ENCODE results near the gene TFPI. TPM values are rescaled to one million over a fixed set of nuclear protein-coding genes. Genes with fewer than 3 reads are reported as not detected.

Gene TFPI
- total and polyA plus RNA-seq, 2 donors (not counting 1 experiment from before 2014, with no cell fraction given) = not detected

DNA sequence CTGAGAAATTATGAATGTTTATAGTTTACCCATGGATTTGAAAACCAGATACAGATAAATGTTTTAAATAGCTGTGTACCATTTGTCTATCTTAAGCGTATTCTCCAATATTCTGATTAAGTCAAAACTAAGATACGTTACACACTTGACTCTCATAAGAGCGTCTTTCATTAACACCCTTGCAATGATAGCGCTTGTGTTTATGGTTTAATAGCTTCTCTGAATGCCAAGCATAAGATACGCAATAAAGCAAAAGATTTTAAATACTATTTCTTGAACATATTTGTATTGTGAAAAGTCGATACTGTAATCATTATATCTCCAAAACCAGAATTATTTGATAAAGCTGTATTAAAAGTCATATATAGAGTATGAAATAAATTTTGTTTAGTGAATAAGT lies 109.2 kb downstream of the TFPI start:
- DNase-seq (no peak), ATAC-seq (ENCODE audit: low read depth) (no peak)
- H3K4me2 ChIP-seq (replicated peaks; ENCODE audit: low read depth, low read length, poor library complexity, severe bottlenecking) = no peak overlapping the region
- TF ChIP-seq EZH2 (IDR thresholded peaks at IDR 0.05; ENCODE audit: borderline replicate concordance, insufficient read depth, low read depth, low read length, poor library complexity, severe bottlenecking) = no peak
- CTCF ChIA-PET = no interaction called here
- H2AFZ ChIP-seq (ENCODE audit: insufficient read depth, low read depth, low read length, poor library complexity, severe bottlenecking) = no peak overlapping the region
- no peak overlapping the region for H3K27ac ChIP-seq (ENCODE audit: low read length in 2 of 2)
- intact Hi-C loops (cut with micrococcal nuclease) = no loop called here
- no peak overlapping the region for H3K9ac ChIP-seq (ENCODE audit: low read length)
- H3K4me3 ChIP-seq (ENCODE audit: control extremely low read depth in 1 of 5, extremely low read depth in 1 of 5, insufficient read depth in 1 of 5, low read depth in 2 of 5, low read length in 4 of 5) = no peak overlapping the region
- Mint-ChIP-seq H3K4me3 (no peak overlapping the region), H3K9me3 (ENCODE audit: insufficient read depth) (no peaks in the 10 kb centered on the region), H3K27me3 (no peaks in the 10 kb centered on the region), H3K27ac (no peak overlapping the region), H3K4me1 (peaks cover 4% of the 10 kb centered on the region)
- POLR2A ChIA-PET = no interaction called here
- no CpG with 5 or more reads among the region's 6 CpGs for WGBS (ENCODE audit: insufficient coverage)
- H3K4me1 ChIP-seq (ENCODE audit: control insufficient read depth in 2 of 2, insufficient read depth in 2 of 2, low read length in 2 of 2) = peaks cover 3 to 5% of the 10 kb centered on the region in 2 donors
- H4K20me1 ChIP-seq (ENCODE audit: control insufficient read depth, insufficient read depth, low read length, poor library complexity, severe bottlenecking) = no peaks in the 10 kb centered on the region
- no peaks in the 10 kb centered on the region for H3K9me3 ChIP-seq (ENCODE audit: control extremely low read depth in 1 of 3, control insufficient read depth in 2 of 3, insufficient read depth in 1 of 3, low read length in 2 of 3)
- H3K79me2 ChIP-seq (ENCODE audit: control insufficient read depth, insufficient read depth, low read length) = no peaks in the 10 kb centered on the region
- no peaks in the 10 kb centered on the region for H3K36me3 ChIP-seq (replicated peaks in 1 of 2; ENCODE audit: control extremely low read depth in 1 of 2, control insufficient read depth in 1 of 2, extremely low read depth in 1 of 2, insufficient read depth in 2 of 2, low read length in 1 of 2)
- H3K27me3 ChIP-seq (replicated peaks in 1 of 4; ENCODE audit: control extremely low read depth in 1 of 4, control insufficient read depth in 3 of 4, insufficient read depth in 4 of 4, low read length in 3 of 4) = no peaks in the 10 kb centered on the region

DNA sequence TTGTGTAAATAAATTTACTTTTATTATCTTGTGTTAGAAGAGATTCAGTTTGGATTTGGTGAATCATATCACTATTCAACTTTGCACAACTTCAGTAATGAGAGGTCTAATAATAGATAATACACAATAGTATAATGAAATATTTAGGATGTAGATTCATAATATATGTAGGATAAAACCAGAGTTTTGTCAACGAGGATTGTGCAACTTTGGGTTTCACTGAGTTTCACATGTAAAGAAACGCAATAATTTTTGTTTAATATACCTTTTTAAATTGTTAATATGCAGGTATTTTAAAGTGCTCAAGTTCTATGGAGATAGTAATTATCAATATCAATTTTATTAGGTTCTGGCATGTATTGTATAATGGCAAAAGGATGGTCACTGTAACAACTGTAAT lies 111.5 kb downstream of the TFPI start:
- Mint-ChIP-seq H3K4me1 (no peaks in the 10 kb centered on the region), H3K27me3 (no peaks in the 10 kb centered on the region), H3K4me3 (no peak overlapping the region), H3K9me3 (ENCODE audit: insufficient read depth) (no peaks in the 10 kb centered on the region), H3K27ac (no peak overlapping the region)
- H3K36me3 ChIP-seq (replicated peaks in 1 of 2; ENCODE audit: control extremely low read depth in 1 of 2, control insufficient read depth in 1 of 2, extremely low read depth in 1 of 2, insufficient read depth in 2 of 2, low read length in 1 of 2) = no peaks in the 10 kb centered on the region
- ChIA-PET CTCF (no interaction called here), POLR2A (no interaction called here)
- no peak overlapping the region for H3K4me2 ChIP-seq (replicated peaks; ENCODE audit: low read depth, low read length, poor library complexity, severe bottlenecking)
- no peak for TF ChIP-seq EZH2 (IDR thresholded peaks at IDR 0.05; ENCODE audit: borderline replicate concordance, insufficient read depth, low read depth, low read length, poor library complexity, severe bottlenecking)
- TF ChIP-seq, protein P1, sequence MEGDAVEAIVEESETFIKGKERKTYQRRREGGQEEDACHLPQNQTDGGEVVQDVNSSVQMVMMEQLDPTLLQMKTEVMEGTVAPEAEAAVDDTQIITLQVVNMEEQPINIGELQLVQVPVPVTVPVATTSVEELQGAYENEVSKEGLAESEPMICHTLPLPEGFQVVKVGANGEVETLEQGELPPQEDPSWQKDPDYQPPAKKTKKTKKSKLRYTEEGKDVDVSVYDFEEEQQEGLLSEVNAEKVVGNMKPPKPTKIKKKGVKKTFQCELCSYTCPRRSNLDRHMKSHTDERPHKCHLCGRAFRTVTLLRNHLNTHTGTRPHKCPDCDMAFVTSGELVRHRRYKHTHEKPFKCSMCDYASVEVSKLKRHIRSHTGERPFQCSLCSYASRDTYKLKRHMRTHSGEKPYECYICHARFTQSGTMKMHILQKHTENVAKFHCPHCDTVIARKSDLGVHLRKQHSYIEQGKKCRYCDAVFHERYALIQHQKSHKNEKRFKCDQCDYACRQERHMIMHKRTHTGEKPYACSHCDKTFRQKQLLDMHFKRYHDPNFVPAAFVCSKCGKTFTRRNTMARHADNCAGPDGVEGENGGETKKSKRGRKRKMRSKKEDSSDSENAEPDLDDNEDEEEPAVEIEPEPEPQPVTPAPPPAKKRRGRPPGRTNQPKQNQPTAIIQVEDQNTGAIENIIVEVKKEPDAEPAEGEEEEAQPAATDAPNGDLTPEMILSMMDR (IDR thresholded peaks at IDR 0.05) = no peak
- H3K9me3 ChIP-seq (ENCODE audit: control extremely low read depth in 1 of 3, control insufficient read depth in 2 of 3, insufficient read depth in 1 of 3, low read length in 2 of 3) = no peaks in the 10 kb centered on the region
- no peak for ATAC-seq (ENCODE audit: low read depth)
- WGBS (ENCODE audit: insufficient coverage) = no CpG with 5 or more reads among the region's 2 CpGs
- no peaks in the 10 kb centered on the region for H3K27me3 ChIP-seq (replicated peaks in 1 of 4; ENCODE audit: control extremely low read depth in 1 of 4, control insufficient read depth in 3 of 4, insufficient read depth in 4 of 4, low read length in 3 of 4)
- intact Hi-C loops (cut with micrococcal nuclease) = no loop called here
- no peaks in the 10 kb centered on the region for H4K20me1 ChIP-seq (ENCODE audit: control insufficient read depth, insufficient read depth, low read length, poor library complexity, severe bottlenecking)
- DNase-seq = no peak
- H3K27ac ChIP-seq (ENCODE audit: low read length in 2 of 2) = no peak overlapping the region
- H3K79me2 ChIP-seq (ENCODE audit: control insufficient read depth, insufficient read depth, low read length) = no peaks in the 10 kb centered on the region
- H3K4me3 ChIP-seq (ENCODE audit: control extremely low read depth in 1 of 5, extremely low read depth in 1 of 5, insufficient read depth in 1 of 5, low read depth in 2 of 5, low read length in 4 of 5) = no peak overlapping the region
- H3K4me1 ChIP-seq (ENCODE audit: control insufficient read depth in 2 of 2, insufficient read depth in 2 of 2, low read length in 2 of 2) = no peaks in the 10 kb centered on the region
- H2AFZ ChIP-seq (ENCODE audit: insufficient read depth, low read depth, low read length, poor library complexity, severe bottlenecking) = no peak overlapping the region
- no peak overlapping the region for H3K9ac ChIP-seq (ENCODE audit: low read length)
